Suprapubic skin (tissue), 4 donors: ENCODE results near the gene GFPT2. TPM values are rescaled to one million over a fixed set of nuclear protein-coding genes. Genes with fewer than 3 reads are reported as not detected.

Source experiments
- DNase-seq, 2 donors: peaks; one replicate each; pipeline ENCODE4 v3.0.0-alpha.2; 2019; ENCODE audit warnings: low spot score in 2 of 2
- H3K27ac ChIP-seq: fragments of 200-600 bp; sonication (generic); one replicate; pipeline ENCODE4 v1.5.1; 2019
- H3K27me3 ChIP-seq: fragments of 200-600 bp; sonication (generic); one replicate; pipeline ENCODE4 v1.5.1; 2019
- H3K36me3 ChIP-seq: fragments of 200-600 bp; sonication (generic); one replicate; pipeline ENCODE4 v1.5.1; 2019
- H3K4me1 ChIP-seq: fragments of 200-600 bp; sonication (generic); one replicate; pipeline ENCODE4 v1.5.1; 2019
- H3K4me3 ChIP-seq: fragments of 200-600 bp; sonication (generic); one replicate; pipeline ENCODE4 v1.5.1; 2019; ENCODE audit warnings: mild to moderate bottlenecking
- H3K9me3 ChIP-seq: fragments of 200-600 bp; sonication (generic); one replicate; pipeline ENCODE4 v1.5.1; 2019
- CTCF ChIP-seq, 2 donors: fragments of 200-600 bp in 1 of 2; fragments of 450-650 bp in 1 of 2; sonication (generic) in 1 of 2; IDR thresholded peaks; one replicate each; pipeline ENCODE4 v1.5.1; 2016 to 2019; ENCODE audit warnings: antibody characterized with exemption in 2 of 2, mild to moderate bottlenecking in 1 of 2, moderate library complexity in 1 of 2
- EP300 ChIP-seq: sonication (generic); formaldehyde crosslinking; IDR thresholded peaks from one replicate; pipeline ENCODE4 v1.6.1; 2017; ENCODE audit warnings: antibody characterized with exemption
- POLR2A ChIP-seq, 2 donors: fragments of 450-650 bp; IDR thresholded peaks; one replicate each; pipeline ENCODE4 v1.6.1; 2017; ENCODE audit warnings: antibody characterized with exemption in 2 of 2, mild to moderate bottlenecking in 2 of 2, moderate library complexity in 2 of 2
- POLR2AphosphoS5 ChIP-seq, 3 donors: sonication (generic); formaldehyde crosslinking; IDR thresholded peaks; one replicate each; pipeline ENCODE4 v1.6.1; 2017; ENCODE audit warnings: antibody characterized with exemption in 3 of 3
- WGBS: methylation state at CpG from one replicate; pipeline ENCODE4 v1.1.5; 2018; 5-methylcytosine and 5-hydroxymethylcytosine counted together
- total RNA-seq, 4 donors: library from RNA; depleted of rRNA; stranded (reverse); fragments of >200 nt; gene quantifications; one replicate each; pipeline ENCODE4 v1.1.0, GENCODE V29; 2016

The GFPT2 gene
- total RNA-seq, 4 donors from 2014 or later, result 2.9 to 6.9 (median 4.3) TPM

- 79% methylated on average over 15 of the region's 15 CpGs for WGBS
- TF ChIP-seq POLR2A (IDR thresholded peaks at IDR 0.05) (no peak), EP300 (no peak)
- H3K27me3 ChIP-seq, result no peaks in the 10 kb centered on the region
Measured at GRCh38 chr5:180380856-180381255, 27.7 kb upstream of the GFPT2 start.

GRCh38 chr5:180380441-180380840, 27.3 kb upstream of the GFPT2 start:
- Histone ChIP-seq H3K27ac (no peak overlapping the region), H3K27me3 (no peaks in the 10 kb centered on the region), H3K4me3 (no peak overlapping the region), H3K9me3 (no peaks in the 10 kb centered on the region), H3K36me3 (no peaks in the 10 kb centered on the region), H3K4me1 (peaks cover 7% of the 10 kb centered on the region)
- 89% methylated on average over 8 of the region's 10 CpGs for WGBS
- DNase-seq, result no peak
- TF ChIP-seq CTCF (IDR thresholded peaks at IDR 0.05) (no peak), POLR2AphosphoS5 (IDR thresholded peaks at IDR 0.05) (no peak), POLR2A (IDR thresholded peaks at IDR 0.05) (no peak), EP300 (no peak)

More at GRCh38 chr5:180380856-180381255, 27.7 kb upstream of the GFPT2 start:
- DNase-seq, result no peak
- Histone ChIP-seq H3K9me3 (no peaks in the 10 kb centered on the region), H3K27ac (no peak overlapping the region), H3K4me3 (no peak overlapping the region), H3K36me3 (no peaks in the 10 kb centered on the region), H3K4me1 (peaks cover 7% of the 10 kb centered on the region)

GRCh38 chr5:180379355-180380070, 26.4 kb upstream of the GFPT2 start:
- no peak for DNase-seq
- WGBS, result 89% methylated on average over 31 of the region's 31 CpGs
- Histone ChIP-seq H3K36me3 (no peaks in the 10 kb centered on the region), H3K9me3 (no peaks in the 10 kb centered on the region), H3K27ac (no peak overlapping the region), H3K4me1 (peaks cover 7% of the 10 kb centered on the region), H3K27me3 (no peaks in the 10 kb centered on the region), H3K4me3 (no peak overlapping the region)
- TF ChIP-seq CTCF (IDR thresholded peaks at IDR 0.05), result no peak
- no peak for TF ChIP-seq EP300
- TF ChIP-seq POLR2A (IDR thresholded peaks at IDR 0.05), result no peak
- no peak for TF ChIP-seq POLR2AphosphoS5 (IDR thresholded peaks at IDR 0.05)

GRCh38 chr5:180378438-180379344, 25.6 kb upstream of the GFPT2 start:
- no peak overlapping the region for H3K4me3 ChIP-seq
- TF ChIP-seq EP300 (no peak), POLR2AphosphoS5 (IDR thresholded peaks at IDR 0.05) (no peak), POLR2A (IDR thresholded peaks at IDR 0.05) (no peak), CTCF (IDR thresholded peaks at IDR 0.05) (no peak)

GRCh38 chr5:180377556-180378197, 24.5 kb upstream of the GFPT2 start:
- Histone ChIP-seq H3K27ac (no peak overlapping the region), H3K36me3 (no peaks in the 10 kb centered on the region), H3K4me3 (no peak overlapping the region), H3K9me3 (no peaks in the 10 kb centered on the region), H3K4me1 (peaks cover 7% of the 10 kb centered on the region), H3K27me3 (no peaks in the 10 kb centered on the region)
- WGBS, result 55% methylated on average over 11 of the region's 13 CpGs
- TF ChIP-seq EP300, result no peak
- no peak for TF ChIP-seq POLR2AphosphoS5 (IDR thresholded peaks at IDR 0.05)
- no peak for TF ChIP-seq CTCF (IDR thresholded peaks at IDR 0.05)
- no peak for DNase-seq

More at GRCh38 chr5:180378438-180379344, 25.6 kb upstream of the GFPT2 start:
- no peaks in the 10 kb centered on the region for H3K9me3 ChIP-seq
- no peaks in the 10 kb centered on the region for H3K36me3 ChIP-seq
- 66% methylated on average over 9 of the region's 9 CpGs for WGBS
- no peaks in the 10 kb centered on the region for H3K27me3 ChIP-seq
- peaks cover 7% of the 10 kb centered on the region for H3K4me1 ChIP-seq
- H3K27ac ChIP-seq, result no peak overlapping the region
- DNase-seq, result no peak
